HL-60 (cell line): ENCODE measurements around the gene LIPA.

ENCODE experiments used
- TF ChIP-seq, protein P1 (sequence below): IDR thresholded peaks from one replicate; pipeline ENCODE4 v1.5.1; 2011; ENCODE audit warnings: low read length, control low read depth, inconsistent platforms; ENCODE audit not compliant: insufficient read depth
- TF ChIP-seq, protein P2 (sequence below): IDR thresholded peaks from 2 replicates; pipeline ENCODE4 v1.6.1; 2012; ENCODE audit warnings: low read depth; ENCODE audit not compliant: insufficient replicate concordance

DNA sequence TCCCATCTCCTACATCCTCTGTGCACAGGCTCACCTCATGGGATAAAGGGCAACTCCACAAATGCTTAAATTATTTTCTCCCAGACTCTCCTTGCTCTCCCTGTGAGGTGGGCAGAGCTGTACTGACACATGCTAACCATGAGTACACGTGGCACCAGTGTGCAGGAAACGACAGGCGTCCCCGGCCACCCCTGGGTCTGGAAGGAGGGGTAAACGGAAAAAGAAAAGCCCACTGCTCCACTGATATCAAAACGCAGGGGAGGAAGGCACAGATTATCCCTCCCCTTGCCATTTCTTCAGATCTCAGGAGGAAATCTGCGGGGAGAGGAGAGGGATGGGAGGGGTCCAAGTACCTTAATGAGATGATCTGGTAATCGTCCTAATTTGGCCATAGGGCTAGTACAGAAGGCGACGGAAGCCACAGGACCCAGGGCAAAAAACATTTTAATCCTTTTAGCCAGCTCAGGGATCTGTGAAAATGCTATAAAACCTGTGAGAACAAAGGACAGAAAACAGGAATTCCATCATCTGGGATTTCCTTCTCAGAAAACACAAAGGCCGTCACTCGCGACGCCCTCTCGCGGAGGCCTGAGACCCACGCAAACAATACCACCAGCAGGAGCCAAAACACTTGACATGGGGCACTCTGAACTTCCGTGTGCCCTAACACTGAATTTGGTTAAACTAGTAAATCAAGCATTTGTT is 26.7 kb downstream of the LIPA start:
- TF ChIP-seq, protein P1, sequence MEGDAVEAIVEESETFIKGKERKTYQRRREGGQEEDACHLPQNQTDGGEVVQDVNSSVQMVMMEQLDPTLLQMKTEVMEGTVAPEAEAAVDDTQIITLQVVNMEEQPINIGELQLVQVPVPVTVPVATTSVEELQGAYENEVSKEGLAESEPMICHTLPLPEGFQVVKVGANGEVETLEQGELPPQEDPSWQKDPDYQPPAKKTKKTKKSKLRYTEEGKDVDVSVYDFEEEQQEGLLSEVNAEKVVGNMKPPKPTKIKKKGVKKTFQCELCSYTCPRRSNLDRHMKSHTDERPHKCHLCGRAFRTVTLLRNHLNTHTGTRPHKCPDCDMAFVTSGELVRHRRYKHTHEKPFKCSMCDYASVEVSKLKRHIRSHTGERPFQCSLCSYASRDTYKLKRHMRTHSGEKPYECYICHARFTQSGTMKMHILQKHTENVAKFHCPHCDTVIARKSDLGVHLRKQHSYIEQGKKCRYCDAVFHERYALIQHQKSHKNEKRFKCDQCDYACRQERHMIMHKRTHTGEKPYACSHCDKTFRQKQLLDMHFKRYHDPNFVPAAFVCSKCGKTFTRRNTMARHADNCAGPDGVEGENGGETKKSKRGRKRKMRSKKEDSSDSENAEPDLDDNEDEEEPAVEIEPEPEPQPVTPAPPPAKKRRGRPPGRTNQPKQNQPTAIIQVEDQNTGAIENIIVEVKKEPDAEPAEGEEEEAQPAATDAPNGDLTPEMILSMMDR: no peak
- TF ChIP-seq, protein P2, sequence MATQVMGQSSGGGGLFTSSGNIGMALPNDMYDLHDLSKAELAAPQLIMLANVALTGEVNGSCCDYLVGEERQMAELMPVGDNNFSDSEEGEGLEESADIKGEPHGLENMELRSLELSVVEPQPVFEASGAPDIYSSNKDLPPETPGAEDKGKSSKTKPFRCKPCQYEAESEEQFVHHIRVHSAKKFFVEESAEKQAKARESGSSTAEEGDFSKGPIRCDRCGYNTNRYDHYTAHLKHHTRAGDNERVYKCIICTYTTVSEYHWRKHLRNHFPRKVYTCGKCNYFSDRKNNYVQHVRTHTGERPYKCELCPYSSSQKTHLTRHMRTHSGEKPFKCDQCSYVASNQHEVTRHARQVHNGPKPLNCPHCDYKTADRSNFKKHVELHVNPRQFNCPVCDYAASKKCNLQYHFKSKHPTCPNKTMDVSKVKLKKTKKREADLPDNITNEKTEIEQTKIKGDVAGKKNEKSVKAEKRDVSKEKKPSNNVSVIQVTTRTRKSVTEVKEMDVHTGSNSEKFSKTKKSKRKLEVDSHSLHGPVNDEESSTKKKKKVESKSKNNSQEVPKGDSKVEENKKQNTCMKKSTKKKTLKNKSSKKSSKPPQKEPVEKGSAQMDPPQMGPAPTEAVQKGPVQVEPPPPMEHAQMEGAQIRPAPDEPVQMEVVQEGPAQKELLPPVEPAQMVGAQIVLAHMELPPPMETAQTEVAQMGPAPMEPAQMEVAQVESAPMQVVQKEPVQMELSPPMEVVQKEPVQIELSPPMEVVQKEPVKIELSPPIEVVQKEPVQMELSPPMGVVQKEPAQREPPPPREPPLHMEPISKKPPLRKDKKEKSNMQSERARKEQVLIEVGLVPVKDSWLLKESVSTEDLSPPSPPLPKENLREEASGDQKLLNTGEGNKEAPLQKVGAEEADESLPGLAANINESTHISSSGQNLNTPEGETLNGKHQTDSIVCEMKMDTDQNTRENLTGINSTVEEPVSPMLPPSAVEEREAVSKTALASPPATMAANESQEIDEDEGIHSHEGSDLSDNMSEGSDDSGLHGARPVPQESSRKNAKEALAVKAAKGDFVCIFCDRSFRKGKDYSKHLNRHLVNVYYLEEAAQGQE: no peak
